H1 (cell line): ENCODE data around the gene CYP11A1. TPM values are rescaled to one million over a fixed set of nuclear protein-coding genes. Genes with fewer than 3 reads are reported as not detected.

ENCODE experiments used
- CTCF ChIA-PET: fragments of 300-600 bp; sonication (Branson Sonifier 250); formaldehyde crosslinking; loops from one replicate; lab custom pipeline; 2021; ENCODE audit not compliant: partially characterized antibody; lab: Charles Lee
- POLR2A ChIA-PET: fragments of 300-600 bp; sonication (Branson Sonifier 250); formaldehyde crosslinking; loops from one replicate; lab custom pipeline; 2021; ENCODE audit warnings: inconsistent platforms; ENCODE audit not compliant: partially characterized antibody; lab: Charles Lee
- DNase-seq, 2 experiments: peaks; one replicate each; pipeline versions ENCODE4 v3.0.0 to v3.0.0-alpha.2; 2010 to 2022; ENCODE audit warnings: low spot score in 2 of 2, low read depth in 1 of 2, mixed read lengths in 1 of 2
- FAIRE-seq: peaks from 2 replicates; lab custom pipeline; 2011; peaks lifted over from hg19 to GRCh38; lab: Jason Lieb, UNC
- H2AFZ ChIP-seq: 2 replicates; pipeline ENCODE4 v1.8.1; 2012; ENCODE audit warnings: low read length, inconsistent platforms
- H2AK5ac ChIP-seq: 2 replicates; pipeline ENCODE4 v1.6.1; 2013; ENCODE audit warnings: low read depth, low read length
- H2BK120ac ChIP-seq: replicated peaks from 2 replicates; pipeline ENCODE3; 2013; ENCODE audit warnings: low read depth, low read length, inconsistent platforms
- H2BK12ac ChIP-seq: 2 replicates; pipeline ENCODE4 v1.6.1; 2013; ENCODE audit warnings: low read depth, low read length
- H2BK15ac ChIP-seq: 2 replicates; pipeline ENCODE4 v1.6.1; 2013; ENCODE audit warnings: low read length
- H2BK20ac ChIP-seq: 2 replicates; pipeline ENCODE4 v1.6.1; 2013; ENCODE audit warnings: low read length
- H2BK5ac ChIP-seq: 2 replicates; pipeline ENCODE4 v1.6.1; 2013; ENCODE audit warnings: low read depth, low read length
- H3K14ac ChIP-seq: 2 replicates; pipeline ENCODE4 v1.6.1; 2013; ENCODE audit warnings: inconsistent platforms; ENCODE audit not compliant: insufficient read length
- H3K18ac ChIP-seq: 2 replicates; pipeline ENCODE4 v1.6.1; 2013; ENCODE audit warnings: low read length; ENCODE audit errors: extremely low read depth
- H3K23ac ChIP-seq: 2 replicates; pipeline ENCODE4 v1.6.1; 2013; ENCODE audit warnings: inconsistent platforms; ENCODE audit not compliant: insufficient read length
- H3K23me2 ChIP-seq: 2 replicates; pipeline ENCODE4 v1.6.1; 2013; ENCODE audit warnings: low read depth, low read length
- H3K27ac ChIP-seq: 2 replicates; pipeline ENCODE4 v1.6.1; 2011; ENCODE audit warnings: low read depth, low read length, inconsistent platforms
- H3K27me3 ChIP-seq, 4 experiments: replicated peaks in 1 of 4; 1 replicate in 1 of 4; 2 replicates in 3 of 4; pipeline versions ENCODE4 v1.6.1 to v1.8.1; 2011 to 2013; ENCODE audit warnings: low read length in 3 of 4, mild to moderate bottlenecking in 3 of 4, inconsistent platforms in 2 of 4, mixed read lengths in 2 of 4, moderate library complexity in 1 of 4; ENCODE audit not compliant: control insufficient read depth in 3 of 4, insufficient read depth in 3 of 4; ENCODE audit errors: extremely low read depth in 1 of 4
- H3K36me3 ChIP-seq, 4 experiments: 2 replicates each; pipeline versions ENCODE4 v1.6.1 to v1.8.1; 2011 to 2013; ENCODE audit warnings: mild to moderate bottlenecking in 4 of 4, low read length in 3 of 4, moderate library complexity in 2 of 4, control low read depth in 1 of 4, inconsistent platforms in 1 of 4; ENCODE audit not compliant: insufficient read depth in 4 of 4, control insufficient read depth in 2 of 4
- H3K4ac ChIP-seq: replicated peaks from 2 replicates; pipeline ENCODE3; 2013; ENCODE audit warnings: low read length, low read depth, mixed read lengths, inconsistent platforms; ENCODE audit not compliant: insufficient read length
- H3K4me1 ChIP-seq, 4 experiments: replicated peaks in 1 of 4; 1 replicate in 1 of 4; 2 replicates in 3 of 4; pipeline versions ENCODE4 v1.6.1 to v1.8.1; 2011 to 2013; ENCODE audit warnings: low read length in 3 of 4, inconsistent platforms in 2 of 4, mixed read lengths in 1 of 4; ENCODE audit not compliant: insufficient read depth in 4 of 4, control insufficient read depth in 3 of 4
- H3K4me2 ChIP-seq, 2 experiments: 2 replicates each; pipeline versions ENCODE4 v1.6.1 to v1.8.1; 2011 to 2013; ENCODE audit warnings: low read depth in 2 of 2, low read length in 2 of 2, control low read depth in 1 of 2, inconsistent platforms in 1 of 2, mild to moderate bottlenecking in 1 of 2; ENCODE audit not compliant: insufficient read depth in 1 of 2
- H3K4me3 ChIP-seq, 4 experiments: fragments of 200-600, 300-600 bp in 1 of 4; sonication (generic), shearing (Covaris generic), sonication (Bioruptor Twin) in 1 of 4; 2 replicates each; pipeline versions ENCODE4 v1.5.1 to v1.8.1; 2011 to 2016; ENCODE audit warnings: low read length in 4 of 4, low read depth in 3 of 4, control low read depth in 2 of 4, inconsistent platforms in 2 of 4, mild to moderate bottlenecking in 2 of 4, mixed read lengths in 1 of 4, moderate library complexity in 1 of 4; ENCODE audit not compliant: insufficient read depth in 2 of 4; ENCODE audit errors: extremely low read depth in 1 of 4
- H3K56ac ChIP-seq: replicated peaks from 2 replicates; pipeline ENCODE3; 2013; ENCODE audit warnings: low read depth, mild to moderate bottlenecking, mixed read lengths, low read length, inconsistent platforms; ENCODE audit not compliant: insufficient read length
- H3K79me1 ChIP-seq: 2 replicates; pipeline ENCODE4 v1.6.1; 2013; ENCODE audit warnings: low read depth, low read length, control low read depth
- H3K79me2 ChIP-seq, 2 experiments: 2 replicates each; pipeline versions ENCODE4 v1.6.1 to v1.8.1; 2012 to 2013; ENCODE audit warnings: low read length in 2 of 2, mild to moderate bottlenecking in 2 of 2, inconsistent platforms in 1 of 2; ENCODE audit not compliant: insufficient read depth in 2 of 2, control insufficient read depth in 1 of 2
- H3K9ac ChIP-seq, 4 experiments: replicated peaks in 1 of 4; 1 replicate in 1 of 4; 2 replicates in 3 of 4; pipeline versions ENCODE4 v1.6.1 to v1.8.1; 2011 to 2013; ENCODE audit warnings: low read depth in 3 of 4, low read length in 3 of 4, control low read depth in 2 of 4, mild to moderate bottlenecking in 2 of 4, moderate library complexity in 2 of 4, inconsistent platforms in 1 of 4; ENCODE audit errors: extremely low read depth in 1 of 4
- H3K9me3 ChIP-seq, 2 experiments: 2 replicates each; pipeline versions ENCODE4 v1.6.1 to v1.8.1; 2012 to 2013; ENCODE audit warnings: mild to moderate bottlenecking in 2 of 2, moderate library complexity in 2 of 2, control low read depth in 1 of 2, inconsistent platforms in 1 of 2, low read depth in 1 of 2, low read length in 1 of 2, mixed read lengths in 1 of 2; ENCODE audit not compliant: insufficient read depth in 2 of 2
- H4K20me1 ChIP-seq, 2 experiments: replicated peaks in 1 of 2; 2 replicates each; pipeline versions ENCODE3 to v1.8.1; 2011 to 2013; ENCODE audit warnings: inconsistent platforms in 2 of 2, low read length in 2 of 2, mild to moderate bottlenecking in 1 of 2; ENCODE audit not compliant: insufficient read depth in 2 of 2, control insufficient read depth in 1 of 2
- H4K5ac ChIP-seq: 2 replicates; pipeline ENCODE4 v1.6.1; 2013; ENCODE audit warnings: low read length, low read depth, mixed read lengths, inconsistent platforms; ENCODE audit not compliant: insufficient read length
- H4K8ac ChIP-seq: 2 replicates; pipeline ENCODE4 v1.8.0; 2013; ENCODE audit warnings: mild to moderate bottlenecking, moderate library complexity, low read length, inconsistent platforms; ENCODE audit not compliant: insufficient read depth; ENCODE audit errors: extremely low read depth
- H4K91ac ChIP-seq: replicated peaks from 2 replicates; pipeline ENCODE3; 2013; ENCODE audit warnings: low read length, mixed read lengths, inconsistent platforms; ENCODE audit not compliant: insufficient read length
- ASH2L ChIP-seq: fragments of 200-600, 300-600 bp; sonication (generic); IDR thresholded peaks from one replicate; pipeline ENCODE4 v1.7.1; 2017; ENCODE audit warnings: low read length
- BRCA1 ChIP-seq: IDR thresholded peaks from 2 replicates; pipeline ENCODE4 v1.6.1; 2012; ENCODE audit warnings: low read depth, low read length, improper control_type of control experiment
- EGR1 ChIP-seq: IDR thresholded peaks from 2 replicates; pipeline ENCODE4 v1.6.1; 2011; ENCODE audit warnings: low read depth, low read length, borderline replicate concordance
- HDAC6 ChIP-seq: IDR thresholded peaks from one replicate; pipeline ENCODE4 v1.7.1; 2012; ENCODE audit warnings: low read depth, mild to moderate bottlenecking, inconsistent platforms, low read length, moderate library complexity
- SIRT6 ChIP-seq: IDR thresholded peaks from one replicate; pipeline ENCODE4 v1.7.1; 2012; ENCODE audit warnings: low read length, inconsistent platforms
- TBP ChIP-seq: IDR thresholded peaks from 2 replicates; pipeline ENCODE4 v1.6.1; 2011; ENCODE audit warnings: low read depth, low read length, improper control_type of control experiment
- WGBS, 2 experiments: shearing (Covaris generic) in 1 of 2; methylation state at CpG; one replicate each; pipeline versions ENCODE4 v1.1.6 to v1.1.7; 2013 to 2015; ENCODE audit warnings: low lambda C conversion rate in 2 of 2, mixed read lengths in 2 of 2, inconsistent platforms in 1 of 2, low coverage in 1 of 2, missing lambda C conversion rate in 1 of 2; ENCODE audit not compliant: insufficient replicate concordance in 2 of 2, insufficient coverage in 1 of 2, insufficient read length in 1 of 2; ENCODE audit errors: extremely low coverage in 1 of 2, missing lambda C conversion rate in 1 of 2; 5-methylcytosine and 5-hydroxymethylcytosine counted together
- polyA plus RNA-seq, 7 experiments: library from polyadenylated mRNA; depleted of rRNA in 3 of 7; stranded (reverse) in 5 of 7; unstranded in 2 of 7; fragments of >200 nt in 5 of 7; fragments of 200-250 nt in 2 of 7; gene quantifications; 1 replicate in 5 of 7; 2 replicates in 1 of 7; 4 replicates in 1 of 7; pipeline versions ENCODE4 v1.2.1 to v1.2.3, GENCODE V29; 2011 to 2013; ENCODE audit warnings: missing spikeins in 2 of 7, mixed read lengths in 2 of 7
- total RNA-seq: library from RNA; stranded (reverse); fragmentation: NEBNext Ultra II Directional; extraction: Animal tissue kit (Norgen Biotek cat#: 25700); gene quantifications from 2 replicates; pipeline ENCODE4 v1.2.1, GENCODE V29; 2021

The CYP11A1 gene
- total and polyA plus RNA-seq, 2 of the 8 experiments (the other 6 are each of a cell fraction or from before 2014, with no cell fraction given) = 1.9 to 7.2 TPM

GRCh38 chr15:74396445-74397238 is 29.2 kb upstream of the CYP11A1 start:
- no peak overlapping the region for H3K23ac ChIP-seq
- POLR2A ChIA-PET = no interaction called here
- H3K9me3 ChIP-seq = no peaks in the 10 kb centered on the region
- H2AFZ ChIP-seq = no peak overlapping the region; the same call in 1 of the 2 replicates
- H4K91ac ChIP-seq = no peak overlapping the region
- H3K56ac ChIP-seq = no peak overlapping the region
- H3K18ac ChIP-seq = peak overlapping the region; percentile 1
- no peak overlapping the region for H3K14ac ChIP-seq
- H2BK20ac ChIP-seq = no peak overlapping the region
- FAIRE-seq (no peak), DNase-seq (no peak)
- no peak overlapping the region for H3K4me2 ChIP-seq
- no peaks in the 10 kb centered on the region; the same call in 1 of the 2 replicates for H3K23me2 ChIP-seq
- no peak overlapping the region for H3K4me3 ChIP-seq
- H4K20me1 ChIP-seq = no peaks in the 10 kb centered on the region
- H3K9ac ChIP-seq = no peak overlapping the region
- no peak overlapping the region for H3K4ac ChIP-seq
- 83% methylated on average over 9 of the region's 9 CpGs; no CpG with 5 or more reads in 1 of the 2 experiments for WGBS, 2 experiments
- no peaks in the 10 kb centered on the region for H3K79me2 ChIP-seq
- H2BK5ac ChIP-seq = no peak overlapping the region
- no peak for TF ChIP-seq SIRT6
- TF ChIP-seq BRCA1 = no peak
- no peak for TF ChIP-seq EGR1
- no peak for TF ChIP-seq TBP
- no peak for TF ChIP-seq ASH2L
- no peak for TF ChIP-seq HDAC6
- CTCF ChIA-PET = interaction anchor here (0.7 to 36.8 kb wide), 6 partner anchors 9 to 40 kb away, joined by 3 to 1311 read pairs (median 14); partner anchors contain the start of gene SEMA7A
- H3K27me3 ChIP-seq = no peaks in the 10 kb centered on the region
- H4K8ac ChIP-seq = no peak overlapping the region; the same call in 1 of the 2 replicates
- H2BK12ac ChIP-seq = peak overlapping the region; percentile 50; the same call in 1 of the 2 replicates
- H2BK15ac ChIP-seq = 0 out of 2 replicates have a peak overlapping the region, but pooled peaks have one; percentile 1
- H2AK5ac ChIP-seq = no peak overlapping the region
- peaks cover 0 to 12% (median 7%) of the 10 kb centered on the region in 4 experiments; a peak in 4 of 7 replicates for H3K4me1 ChIP-seq
- no peaks in the 10 kb centered on the region for H3K36me3 ChIP-seq
- H4K5ac ChIP-seq = no peak overlapping the region
- no peak overlapping the region for H2BK120ac ChIP-seq
- no peaks in the 10 kb centered on the region for H3K79me1 ChIP-seq
- no peak overlapping the region for H3K27ac ChIP-seq
